Epidermal melanocyte (primary cell): ENCODE results near the gene TEX19.

Source experiments
- DNase-seq: peaks from one replicate; pipeline ENCODE4 v3.0.0; 2011; ENCODE audit warnings: low spot score; ENCODE audit not compliant: insufficient read length

Gene TEX19

GRCh38 chr17:82389379-82389778 is 30.3 kb downstream of the TEX19 start:
- DNase-seq: no peak

- DNase-seq: no peak
These were observed 31.2 kb downstream of the TEX19 start for GRCh38 chr17:82390015-82390859.

- no peak for DNase-seq
These were observed 31.9 kb downstream of the TEX19 start for GRCh38 chr17:82390860-82391435.

- DNase-seq: no peak
These were observed 32.5 kb downstream of the TEX19 start for GRCh38 chr17:82391496-82392066.

- DNase-seq: no peak
These were observed 33.3 kb downstream of the TEX19 start for GRCh38 chr17:82392209-82392920.

GRCh38 chr17:82392941-82393340 is 33.9 kb downstream of the TEX19 start:
- no peak for DNase-seq

- DNase-seq: no peak
These were observed 35.2 kb downstream of the TEX19 start for GRCh38 chr17:82394278-82394677.

- no peak for DNase-seq
These were observed 37.8 kb downstream of the TEX19 start for GRCh38 chr17:82396601-82397435.

GRCh38 chr17:82397449-82398335 is 38.6 kb downstream of the TEX19 start:
- DNase-seq: no peak

- DNase-seq: peak; percentile 90
These were observed 40.0 kb downstream of the TEX19 start for GRCh38 chr17:82399041-82399441.

- no peak for DNase-seq
These were observed 40.6 kb downstream of the TEX19 start for GRCh38 chr17:82399601-82400101.

GRCh38 chr17:82400206-82400605 is 41.2 kb downstream of the TEX19 start:
- no peak for DNase-seq

- DNase-seq: no peak
These were observed 41.8 kb downstream of the TEX19 start for GRCh38 chr17:82400830-82401229.

GRCh38 chr17:82402865-82403264 is 43.8 kb downstream of the TEX19 start:
- DNase-seq: no peak

GRCh38 chr17:82403662-82404660 is 44.9 kb downstream of the TEX19 start:
- DNase-seq: no peak

GRCh38 chr17:82405051-82405450 is 46.0 kb downstream of the TEX19 start:
- DNase-seq: no peak

GRCh38 chr17:82406131-82406671 is 47.2 kb downstream of the TEX19 start:
- no peak for DNase-seq

- DNase-seq: no peak
These were observed 48.2 kb downstream of the TEX19 start for GRCh38 chr17:82407255-82407654.
